ENCODE data around the gene UMAD1.

DNA sequence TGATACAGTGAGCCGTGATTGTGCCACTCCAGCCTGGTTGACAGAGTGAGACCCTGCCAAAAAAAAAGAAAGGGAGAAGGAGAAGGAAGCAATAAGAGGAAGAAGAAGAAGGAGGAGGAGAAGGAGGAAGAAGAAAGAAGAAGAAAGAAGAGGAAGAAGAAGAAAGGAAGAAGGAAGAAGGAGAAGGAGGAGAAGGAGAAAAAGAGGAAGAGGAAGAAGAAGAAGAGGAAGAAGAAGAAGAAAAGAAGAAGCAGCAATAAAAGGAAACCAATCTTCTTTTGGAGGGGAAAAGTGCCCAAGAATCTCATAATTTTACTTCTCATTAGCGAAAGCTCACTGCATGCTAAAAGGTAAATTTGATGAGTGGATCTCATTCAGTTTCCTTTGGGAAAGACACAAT, 242.3 kb downstream of the UMAD1 start:
- TF ChIP-seq, protein P1, sequence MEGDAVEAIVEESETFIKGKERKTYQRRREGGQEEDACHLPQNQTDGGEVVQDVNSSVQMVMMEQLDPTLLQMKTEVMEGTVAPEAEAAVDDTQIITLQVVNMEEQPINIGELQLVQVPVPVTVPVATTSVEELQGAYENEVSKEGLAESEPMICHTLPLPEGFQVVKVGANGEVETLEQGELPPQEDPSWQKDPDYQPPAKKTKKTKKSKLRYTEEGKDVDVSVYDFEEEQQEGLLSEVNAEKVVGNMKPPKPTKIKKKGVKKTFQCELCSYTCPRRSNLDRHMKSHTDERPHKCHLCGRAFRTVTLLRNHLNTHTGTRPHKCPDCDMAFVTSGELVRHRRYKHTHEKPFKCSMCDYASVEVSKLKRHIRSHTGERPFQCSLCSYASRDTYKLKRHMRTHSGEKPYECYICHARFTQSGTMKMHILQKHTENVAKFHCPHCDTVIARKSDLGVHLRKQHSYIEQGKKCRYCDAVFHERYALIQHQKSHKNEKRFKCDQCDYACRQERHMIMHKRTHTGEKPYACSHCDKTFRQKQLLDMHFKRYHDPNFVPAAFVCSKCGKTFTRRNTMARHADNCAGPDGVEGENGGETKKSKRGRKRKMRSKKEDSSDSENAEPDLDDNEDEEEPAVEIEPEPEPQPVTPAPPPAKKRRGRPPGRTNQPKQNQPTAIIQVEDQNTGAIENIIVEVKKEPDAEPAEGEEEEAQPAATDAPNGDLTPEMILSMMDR (IDR thresholded peaks at IDR 0.05; ENCODE audit: insufficient read depth, low read length) = no peak
- TF ChIP-seq, protein P2, sequence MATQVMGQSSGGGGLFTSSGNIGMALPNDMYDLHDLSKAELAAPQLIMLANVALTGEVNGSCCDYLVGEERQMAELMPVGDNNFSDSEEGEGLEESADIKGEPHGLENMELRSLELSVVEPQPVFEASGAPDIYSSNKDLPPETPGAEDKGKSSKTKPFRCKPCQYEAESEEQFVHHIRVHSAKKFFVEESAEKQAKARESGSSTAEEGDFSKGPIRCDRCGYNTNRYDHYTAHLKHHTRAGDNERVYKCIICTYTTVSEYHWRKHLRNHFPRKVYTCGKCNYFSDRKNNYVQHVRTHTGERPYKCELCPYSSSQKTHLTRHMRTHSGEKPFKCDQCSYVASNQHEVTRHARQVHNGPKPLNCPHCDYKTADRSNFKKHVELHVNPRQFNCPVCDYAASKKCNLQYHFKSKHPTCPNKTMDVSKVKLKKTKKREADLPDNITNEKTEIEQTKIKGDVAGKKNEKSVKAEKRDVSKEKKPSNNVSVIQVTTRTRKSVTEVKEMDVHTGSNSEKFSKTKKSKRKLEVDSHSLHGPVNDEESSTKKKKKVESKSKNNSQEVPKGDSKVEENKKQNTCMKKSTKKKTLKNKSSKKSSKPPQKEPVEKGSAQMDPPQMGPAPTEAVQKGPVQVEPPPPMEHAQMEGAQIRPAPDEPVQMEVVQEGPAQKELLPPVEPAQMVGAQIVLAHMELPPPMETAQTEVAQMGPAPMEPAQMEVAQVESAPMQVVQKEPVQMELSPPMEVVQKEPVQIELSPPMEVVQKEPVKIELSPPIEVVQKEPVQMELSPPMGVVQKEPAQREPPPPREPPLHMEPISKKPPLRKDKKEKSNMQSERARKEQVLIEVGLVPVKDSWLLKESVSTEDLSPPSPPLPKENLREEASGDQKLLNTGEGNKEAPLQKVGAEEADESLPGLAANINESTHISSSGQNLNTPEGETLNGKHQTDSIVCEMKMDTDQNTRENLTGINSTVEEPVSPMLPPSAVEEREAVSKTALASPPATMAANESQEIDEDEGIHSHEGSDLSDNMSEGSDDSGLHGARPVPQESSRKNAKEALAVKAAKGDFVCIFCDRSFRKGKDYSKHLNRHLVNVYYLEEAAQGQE (IDR thresholded peaks at IDR 0.05; ENCODE audit: insufficient replicate concordance, low read depth) = no peak

Measured in HL-60 (cell line).